IMR-90 (cell line): Measurements from ENCODE around the gene PLXNC1. TPM values are rescaled to one million over a fixed set of nuclear protein-coding genes. Genes with fewer than 3 reads are reported as not detected.

Experiments
- ATAC-seq: fragments of 200-7000 bp; cut with Tn5 transposase; 2 replicates; pipeline ENCODE4 v1.9.1; 2020; ENCODE audit warnings: low read depth, mild to moderate bottlenecking, moderate library complexity
- BruUV-seq: library from RNA; stranded (reverse); fragments of 400-500 nt; replicated peaks from 2 replicates; lab custom pipeline; 2021; lab: Mats Ljungman, UMichigan
- CTCF ChIA-PET: fragments of 300-600 bp; formaldehyde crosslinking; extraction: SDS; loops from one replicate; lab custom pipeline; 2021; ENCODE audit warnings: antibody characterized with exemption; lab: Yijun Ruan, JAX
- POLR2A ChIA-PET: fragments of 300-600 bp; sonication (Branson Sonifier 250); formaldehyde crosslinking; loops from one replicate; lab custom pipeline; 2022; ENCODE audit warnings: antibody characterized with exemption; ENCODE audit not compliant: unreplicated experiment; lab: Charles Lee
- DNase-seq: peaks from one replicate; pipeline ENCODE4 v3.0.0; 2013
- H2AFZ ChIP-seq: replicated peaks from 2 replicates; pipeline ENCODE3; 2013; ENCODE audit warnings: low read length, mild to moderate bottlenecking; ENCODE audit not compliant: poor library complexity
- H2AK5ac ChIP-seq: 2 replicates; pipeline ENCODE4 v1.6.1; 2013; ENCODE audit warnings: low read depth, low read length, inconsistent platforms
- H2AK9ac ChIP-seq: replicated peaks from 2 replicates; pipeline ENCODE3; 2013; ENCODE audit warnings: mild to moderate bottlenecking, low read depth, low read length, moderate library complexity; ENCODE audit not compliant: poor library complexity
- H2BK120ac ChIP-seq: 2 replicates; pipeline ENCODE4 v1.6.1; 2013; ENCODE audit warnings: low read depth, low read length, inconsistent platforms
- H2BK15ac ChIP-seq: 3 replicates; pipeline ENCODE4 v1.6.1; 2013; ENCODE audit warnings: low read depth, low read length, inconsistent platforms
- H2BK20ac ChIP-seq: 2 replicates; pipeline ENCODE4 v1.6.1; 2013; ENCODE audit warnings: low read depth, mild to moderate bottlenecking, inconsistent platforms, low read length, moderate library complexity
- H2BK5ac ChIP-seq: 2 replicates; pipeline ENCODE4 v1.6.1; 2013; ENCODE audit warnings: mild to moderate bottlenecking, low read depth, low read length, inconsistent platforms; ENCODE audit not compliant: poor library complexity, severe bottlenecking
- H3K14ac ChIP-seq: replicated peaks from 2 replicates; pipeline ENCODE4 v1.6.1; 2013; ENCODE audit warnings: low read depth, low read length, inconsistent platforms
- H3K18ac ChIP-seq: 2 replicates; pipeline ENCODE4 v1.6.1; 2013; ENCODE audit warnings: low read depth, low read length, control low read depth
- H3K23ac ChIP-seq: 2 replicates; pipeline ENCODE4 v1.6.1; 2013; ENCODE audit warnings: low read depth, low read length, inconsistent platforms
- H3K27ac ChIP-seq: 2 replicates; pipeline ENCODE4 v1.5.1; 2013; ENCODE audit warnings: mild to moderate bottlenecking, control low read depth, low read length; ENCODE audit not compliant: insufficient read depth
- H3K27me3 ChIP-seq: 2 replicates; pipeline ENCODE4 v1.6.1; 2013; ENCODE audit warnings: low read length; ENCODE audit not compliant: control insufficient read depth, insufficient read depth
- H3K36me3 ChIP-seq: 2 replicates; pipeline ENCODE4 v1.6.1; 2013; ENCODE audit warnings: low read length, mixed read lengths; ENCODE audit not compliant: control insufficient read depth, insufficient read depth
- H3K4ac ChIP-seq: 2 replicates; pipeline ENCODE4 v1.6.1; 2013; ENCODE audit warnings: low read depth, low read length, inconsistent platforms
- H3K4me1 ChIP-seq: 2 replicates; pipeline ENCODE4 v1.6.1; 2013; ENCODE audit warnings: low read length, mixed read lengths; ENCODE audit not compliant: control insufficient read depth, insufficient read depth
- H3K4me2 ChIP-seq: 2 replicates; pipeline ENCODE4 v1.6.1; 2013; ENCODE audit warnings: low read depth, mild to moderate bottlenecking, control low read depth, low read length, moderate library complexity
- H3K4me3 ChIP-seq: 2 replicates; pipeline ENCODE4 v1.5.1; 2013; ENCODE audit warnings: low read depth, mild to moderate bottlenecking, control low read depth, low read length, moderate library complexity; ENCODE audit not compliant: insufficient read depth
- H3K56ac ChIP-seq: 2 replicates; pipeline ENCODE4 v1.6.1; 2013; ENCODE audit warnings: low read length, inconsistent platforms; ENCODE audit not compliant: insufficient read depth; ENCODE audit errors: extremely low read depth
- H3K79me1 ChIP-seq, 2 experiments: 2 replicates each; pipeline ENCODE4 v1.6.1; 2013; ENCODE audit warnings: low read length in 2 of 2, inconsistent platforms in 1 of 2, low read depth in 1 of 2
- H3K9ac ChIP-seq: 2 replicates; pipeline ENCODE4 v1.6.1; 2013; ENCODE audit warnings: low read depth, low read length, control low read depth
- H3K9me1 ChIP-seq: 2 replicates; pipeline ENCODE4 v1.6.1; 2013; ENCODE audit warnings: low read length, inconsistent platforms; ENCODE audit not compliant: insufficient read depth
- H3K9me3 ChIP-seq: 2 replicates; pipeline ENCODE4 v1.6.1; 2013; ENCODE audit warnings: low read length; ENCODE audit not compliant: control insufficient read depth, insufficient read depth
- H4K20me1 ChIP-seq: 2 replicates; pipeline ENCODE4 v1.6.1; 2013; ENCODE audit warnings: low read length, inconsistent platforms; ENCODE audit not compliant: insufficient read depth
- H4K5ac ChIP-seq: 2 replicates; pipeline ENCODE4 v1.6.1; 2013; ENCODE audit warnings: mild to moderate bottlenecking, low read depth, low read length, control low read depth
- H4K8ac ChIP-seq, 2 experiments: 2 replicates each; pipeline ENCODE4 v1.6.1; 2013; ENCODE audit warnings: low read depth in 2 of 2, low read length in 2 of 2, control low read depth in 1 of 2, inconsistent platforms in 1 of 2
- H4K91ac ChIP-seq: 2 replicates; pipeline ENCODE4 v1.6.1; 2013; ENCODE audit warnings: low read depth, low read length, inconsistent platforms; ENCODE audit not compliant: insufficient read depth
- USF2 ChIP-seq: fragments of 150-350 bp; IDR thresholded peaks from 2 replicates; pipeline ENCODE4 v1.6.1; 2017; ENCODE audit warnings: mild to moderate bottlenecking, antibody characterized with exemption, low read length, low read depth
- WGBS, 2 experiments: methylation state at CpG; one replicate each; pipeline versions ENCODE4 v1.1.5 to v1.1.7; 2013; ENCODE audit warnings: missing lambda C conversion rate in 2 of 2; ENCODE audit not compliant: insufficient read length in 1 of 2; ENCODE audit errors: extremely low coverage in 2 of 2; 5-methylcytosine and 5-hydroxymethylcytosine counted together
- dilution Hi-C: fragments of 300-500 bp; cut with HindIII; formaldehyde crosslinking; loops from one replicate; pipeline ENCODE4 v1.14.3; 2018; ENCODE audit warnings: low sequenced_read_pairs; ENCODE audit not compliant: unreplicated experiment
- in situ Hi-C: fragments of 300-500 bp; cut with MboI; formaldehyde crosslinking; loops from 3 replicates; pipeline ENCODE4 v1.14.3; 2019; ENCODE audit warnings: low sequenced_read_pairs, inconsistent platforms, mixed read lengths
- intact Hi-C: fragments of 100-400 bp; cut with micrococcal nuclease; formaldehyde crosslinking; loops from 2 replicates; pipeline ENCODE4 v1.10.0; 2022
- polyA plus RNA-seq, 3 experiments: library from polyadenylated mRNA; depleted of rRNA; stranded (reverse); fragments of >200 nt; gene quantifications; 2 replicates each; pipeline ENCODE4 v1.2.3, GENCODE V29; 2012; ENCODE audit warnings: low replicate concordance in 1 of 3
- total RNA-seq: library from RNA; depleted of rRNA; stranded (reverse); fragments of >200 nt; gene quantifications from 2 replicates; pipeline ENCODE4 v1.2.3, GENCODE V29; 2012

Gene PLXNC1
- total and polyA plus RNA-seq, 2 of the 4 experiments (the other 2 are of a cell fraction) = 1.0 to 1.6 TPM

GRCh38 chr12:94141004-94141764, 7.2 kb upstream of the PLXNC1 start:
- intact Hi-C loops = loop anchor here (10.0 kb wide), 1 partner anchor 624 kb away; no protein-coding TSS in a partner anchor
- Histone ChIP-seq H3K18ac (no peak overlapping the region), H3K27ac (no peak overlapping the region), H2BK20ac (no peak overlapping the region), H3K23ac (no peak overlapping the region), H3K9me3 (no peaks in the 10 kb centered on the region), H4K5ac (no peak overlapping the region), H3K27me3 (peaks cover 47% of the 10 kb centered on the region), H4K20me1 (no peaks in the 10 kb centered on the region), H2AFZ (no peak overlapping the region), H3K4me1 (no peaks in the 10 kb centered on the region; the same call in 1 of the 2 replicates), H2BK15ac (no peak overlapping the region), H2AK9ac (no peak overlapping the region), H3K4me3 (no peak overlapping the region), H2BK5ac (no peak overlapping the region), H4K91ac (no peak overlapping the region), H3K4ac (no peak overlapping the region), H3K4me2 (no peak overlapping the region), H2BK120ac (no peak overlapping the region), H3K36me3 (no peaks in the 10 kb centered on the region), H3K79me1 (no peaks in the 10 kb centered on the region), H2AK5ac (no peak overlapping the region), H3K14ac (no peak overlapping the region), H3K9me1 (no peaks in the 10 kb centered on the region), H3K56ac (no peak overlapping the region), H3K9ac (no peak overlapping the region), H4K8ac (no peak overlapping the region)
- TF ChIP-seq USF2 = no peak
- no TSS peak for BruUV-seq
- WGBS, 2 experiments = 68% methylated on average over 9 of the region's 15 CpGs; no CpG with 5 or more reads in 1 of the 2 experiments
- dilution Hi-C loops = loop anchor here (25.0 kb wide), 1 partner anchor 396 kb away; no protein-coding TSS in a partner anchor
- DNase-seq (no peak), ATAC-seq (no peak)
- in situ Hi-C loops = loop anchor here (25.0 kb wide), 2 partner anchors 621 to 1196 kb away; no protein-coding TSS in a partner anchor
- CTCF ChIA-PET = interaction anchor here (0.6 kb wide), 1 partner anchor 591 kb away, joined by 3 read pairs; no protein-coding TSS in a partner anchor
- POLR2A ChIA-PET = no interaction called here
